ENCODE results near the gene G2E3.
"Not testable (repeated sequence)": the region's sequence is repeated elsewhere in the genome, so short reads cannot be mapped to it uniquely, and the experiment has no call there.

Gene G2E3

DNA sequence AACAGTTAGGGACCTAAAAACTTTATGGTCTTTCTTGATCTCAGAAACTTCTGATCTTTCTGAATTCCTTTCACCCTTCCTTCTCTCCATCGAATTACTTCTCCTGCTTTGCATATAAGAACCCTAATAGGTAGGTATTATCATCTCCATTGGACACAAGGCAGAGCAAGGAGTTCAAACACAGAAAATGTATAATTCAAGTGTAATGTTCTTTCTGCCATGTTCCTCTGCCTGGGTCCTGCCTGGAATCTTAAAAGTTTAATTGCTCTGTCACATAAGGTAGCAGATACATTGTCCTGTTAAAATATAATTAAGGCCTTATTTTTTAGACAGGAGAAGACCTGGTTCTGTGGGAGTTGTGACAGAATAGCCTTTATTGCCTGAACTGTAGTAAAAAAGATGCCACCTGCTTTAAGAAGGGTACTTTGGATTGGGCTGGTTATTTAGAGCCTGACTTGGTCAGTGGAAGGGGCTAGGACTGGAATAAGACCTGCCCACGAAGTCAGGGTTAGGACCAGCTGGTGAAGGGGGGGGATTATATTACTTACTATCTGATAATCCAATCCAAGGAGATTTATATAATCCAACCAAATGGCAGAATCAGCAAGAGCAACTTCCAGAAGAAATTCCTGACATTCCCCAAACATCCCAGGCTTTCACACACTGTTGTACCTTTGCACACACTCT is 10.4 kb downstream of the G2E3 start:
- Histone ChIP-seq H3K9me3 (ENCODE audit: low read depth, low read length) (peaks cover 18% of the 10 kb centered on the region), H3K4me3 (no peak overlapping the region), H3K9ac (ENCODE audit: insufficient read length) (no peak overlapping the region), H3K27ac (no peak overlapping the region), H3K36me3 (ENCODE audit: insufficient read depth, low read length) (peaks cover 34% of the 10 kb centered on the region)
- no peak for DNase-seq (ENCODE audit: low read depth, low spot score)
- no peak for TF ChIP-seq FOXP2 (optimal IDR thresholded peaks at IDR 0.05; ENCODE audit: control extremely low read depth, extremely low read length, insufficient read depth)
- TF ChIP-seq EZH2 (IDR thresholded peaks at IDR 0.05), result no peak
- TF ChIP-seq POLR2AphosphoS5 (IDR thresholded peaks at IDR 0.05; ENCODE audit: borderline replicate concordance, low read depth, low read length), result no peak

DNA sequence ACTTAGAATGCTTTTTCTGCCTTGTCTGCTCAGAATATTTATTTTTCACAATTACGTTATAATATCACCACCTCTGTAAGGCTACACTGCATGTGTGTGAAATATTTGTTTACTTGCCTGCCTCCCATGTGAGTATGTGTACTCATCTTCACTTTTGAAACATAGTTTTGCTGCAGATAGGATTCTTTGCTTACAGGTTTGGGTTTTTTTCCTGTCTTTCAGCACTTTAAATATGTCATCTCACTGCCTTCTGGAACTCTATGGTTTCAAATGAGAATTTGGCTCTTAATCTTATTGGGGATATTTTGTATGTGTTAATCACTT is 10.9 kb downstream of the G2E3 start:
- H3K9me3 ChIP-seq (ENCODE audit: low read depth, low read length), result peaks cover 18% of the 10 kb centered on the region
- TF ChIP-seq POLR2AphosphoS5 (IDR thresholded peaks at IDR 0.05; ENCODE audit: borderline replicate concordance, low read depth, low read length) (no peak), FOXP2 (optimal IDR thresholded peaks at IDR 0.05; ENCODE audit: control extremely low read depth, extremely low read length, insufficient read depth) (no peak), EZH2 (IDR thresholded peaks at IDR 0.05) (no peak)
- DNase-seq (ENCODE audit: low read depth, low spot score), result no peak
- peaks cover 32% of the 10 kb centered on the region for H3K36me3 ChIP-seq (ENCODE audit: insufficient read depth, low read length)
- H3K9ac ChIP-seq (ENCODE audit: insufficient read length), result no peak overlapping the region
- no peak overlapping the region for H3K27ac ChIP-seq
- no peak overlapping the region for H3K4me3 ChIP-seq

DNA sequence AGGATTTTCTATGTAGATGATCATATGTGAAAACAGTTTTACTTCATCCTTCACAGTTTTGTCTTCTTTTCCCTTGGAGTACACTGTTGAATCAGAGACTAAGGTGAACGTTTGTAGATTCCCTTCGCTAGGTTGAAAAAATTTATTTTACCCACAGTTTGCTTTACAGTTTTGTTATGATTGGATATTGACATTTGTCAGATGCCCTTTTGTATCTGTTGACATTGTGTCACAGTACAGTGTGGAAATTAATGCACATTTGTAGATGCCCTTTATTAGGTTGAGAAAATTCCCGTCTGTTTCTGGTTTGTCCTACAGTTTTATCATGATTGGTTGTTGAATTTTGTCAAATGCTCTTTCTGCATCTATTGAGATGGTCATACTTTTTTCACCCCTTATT is 13.3 kb downstream of the G2E3 start:
- no peak for DNase-seq (ENCODE audit: low read depth, low spot score)
- Histone ChIP-seq H3K9me3 (ENCODE audit: low read depth, low read length) (peaks cover 14% of the 10 kb centered on the region), H3K9ac (ENCODE audit: insufficient read length) (no peak overlapping the region), H3K4me3 (no peak overlapping the region), H3K27ac (no peak overlapping the region), H3K36me3 (ENCODE audit: insufficient read depth, low read length) (peaks cover 22% of the 10 kb centered on the region)
- TF ChIP-seq POLR2AphosphoS5 (IDR thresholded peaks at IDR 0.05; ENCODE audit: borderline replicate concordance, low read depth, low read length) (no peak), FOXP2 (optimal IDR thresholded peaks at IDR 0.05; ENCODE audit: control extremely low read depth, extremely low read length, insufficient read depth) (no peak), EZH2 (IDR thresholded peaks at IDR 0.05) (no peak)

DNA sequence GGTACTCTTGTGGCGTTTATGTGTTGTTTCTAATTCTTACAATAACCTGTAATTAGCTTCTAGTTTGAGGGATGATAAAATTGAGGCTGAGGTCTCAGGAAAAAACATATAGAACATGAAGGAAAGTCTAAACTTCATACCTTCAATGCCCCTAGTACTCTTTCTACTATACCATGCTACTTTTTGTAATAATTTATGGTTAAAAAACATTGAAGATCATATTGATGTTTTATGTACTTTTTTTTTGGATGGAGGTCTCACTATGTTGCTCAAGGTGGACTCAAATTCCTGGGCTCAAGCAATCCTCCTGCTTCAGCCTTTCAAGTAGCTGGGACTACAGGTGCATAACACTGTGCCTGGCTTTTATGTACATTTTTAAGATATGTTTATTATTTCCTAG is 13.8 kb downstream of the G2E3 start:
- TF ChIP-seq FOXP2 (optimal IDR thresholded peaks at IDR 0.05; ENCODE audit: control extremely low read depth, extremely low read length, insufficient read depth) (no peak), EZH2 (IDR thresholded peaks at IDR 0.05) (no peak), POLR2AphosphoS5 (IDR thresholded peaks at IDR 0.05; ENCODE audit: borderline replicate concordance, low read depth, low read length) (no peak)
- peaks cover 11% of the 10 kb centered on the region for H3K9me3 ChIP-seq (ENCODE audit: low read depth, low read length)
- DNase-seq (ENCODE audit: low read depth, low spot score), result no peak
- no peak overlapping the region for H3K4me3 ChIP-seq
- no peak overlapping the region for H3K9ac ChIP-seq (ENCODE audit: insufficient read length)
- H3K36me3 ChIP-seq (ENCODE audit: insufficient read depth, low read length), result peaks cover 19% of the 10 kb centered on the region
- no peak overlapping the region for H3K27ac ChIP-seq

DNA sequence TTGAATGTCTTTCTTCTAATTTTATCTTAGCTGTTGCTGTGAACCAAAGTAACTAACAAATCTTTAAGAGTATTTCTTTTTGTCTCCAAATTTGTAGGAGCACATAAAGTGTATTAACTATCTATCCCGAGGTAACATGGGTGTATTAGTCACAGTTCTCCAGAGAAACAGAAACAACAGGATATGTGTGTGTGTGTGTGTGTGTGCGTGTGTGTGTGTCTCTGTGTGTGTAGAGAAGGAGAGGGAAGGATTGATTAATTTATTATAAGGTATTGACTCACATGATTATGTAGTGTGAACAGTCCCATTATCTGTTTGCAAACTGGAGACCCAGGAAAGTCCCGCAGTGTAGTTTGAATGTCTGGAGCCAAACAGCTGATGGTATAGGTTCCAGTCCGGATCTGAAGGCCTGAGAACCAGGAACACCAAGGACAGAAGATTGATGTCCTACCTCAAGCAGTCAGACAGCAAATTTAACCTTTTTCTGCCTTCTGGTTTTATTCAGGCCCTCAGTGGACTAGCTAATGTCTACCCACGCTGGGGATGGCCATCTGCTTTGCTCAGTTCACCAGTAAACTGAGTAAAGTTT is 14.4 kb downstream of the G2E3 start:
- Histone ChIP-seq H3K36me3 (ENCODE audit: insufficient read depth, low read length) (peaks cover 21% of the 10 kb centered on the region), H3K4me3 (no peak overlapping the region), H3K9me3 (ENCODE audit: low read depth, low read length) (peaks cover 10% of the 10 kb centered on the region), H3K27ac (no peak overlapping the region), H3K9ac (ENCODE audit: insufficient read length) (no peak overlapping the region)
- no peak for DNase-seq (ENCODE audit: low read depth, low spot score)
- TF ChIP-seq FOXP2 (optimal IDR thresholded peaks at IDR 0.05; ENCODE audit: control extremely low read depth, extremely low read length, insufficient read depth) (no peak), EZH2 (IDR thresholded peaks at IDR 0.05) (no peak), POLR2AphosphoS5 (IDR thresholded peaks at IDR 0.05; ENCODE audit: borderline replicate concordance, low read depth, low read length) (no peak)

DNA sequence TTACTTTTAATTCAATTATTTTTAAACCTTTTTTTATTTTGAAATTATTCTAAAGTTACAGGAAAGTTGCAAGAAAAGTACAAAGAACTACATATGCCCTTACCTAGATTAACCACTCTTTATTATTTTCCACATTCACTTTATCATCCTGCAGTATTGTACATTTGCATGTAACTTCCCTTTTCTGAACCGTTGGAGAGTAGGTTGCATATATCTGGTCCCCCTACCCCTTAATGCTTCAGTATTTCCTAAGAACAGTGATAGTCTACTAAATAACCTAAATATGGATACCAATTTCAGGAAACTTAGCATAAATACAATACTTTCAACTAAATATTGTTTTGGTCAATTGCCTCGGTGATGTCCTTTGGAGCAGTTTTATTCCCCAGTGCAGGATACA is 15.0 kb downstream of the G2E3 start:
- Histone ChIP-seq H3K27ac (no peak overlapping the region), H3K9me3 (ENCODE audit: low read depth, low read length) (peaks cover 7% of the 10 kb centered on the region), H3K4me3 (no peak overlapping the region), H3K36me3 (ENCODE audit: insufficient read depth, low read length) (peaks cover 24% of the 10 kb centered on the region), H3K9ac (ENCODE audit: insufficient read length) (no peak overlapping the region)
- no peak for DNase-seq (ENCODE audit: low read depth, low spot score)
- TF ChIP-seq POLR2AphosphoS5 (IDR thresholded peaks at IDR 0.05; ENCODE audit: borderline replicate concordance, low read depth, low read length) (no peak), FOXP2 (optimal IDR thresholded peaks at IDR 0.05; ENCODE audit: control extremely low read depth, extremely low read length, insufficient read depth) (no peak), EZH2 (IDR thresholded peaks at IDR 0.05) (no peak)

DNA sequence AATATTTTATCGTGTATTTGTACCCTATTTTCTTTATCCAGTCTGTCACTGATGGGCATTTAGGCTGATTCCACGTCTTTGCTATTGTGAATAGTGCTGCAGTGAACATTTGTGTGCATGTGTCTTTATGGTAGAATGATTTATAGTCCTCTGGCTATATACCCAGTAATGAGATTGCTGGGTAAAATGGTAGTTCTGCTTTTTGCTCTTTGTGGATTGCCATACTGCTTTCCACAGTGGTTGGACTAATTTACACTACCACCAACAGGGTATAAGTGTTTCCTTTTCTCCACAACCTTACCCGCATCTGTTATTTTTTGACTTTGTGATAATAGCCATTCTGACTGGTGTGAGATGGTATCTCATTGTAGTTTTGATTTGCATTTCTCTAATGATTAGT is 15.8 kb downstream of the G2E3 start:
- H3K9me3 ChIP-seq (ENCODE audit: low read depth, low read length); H3K4me3 ChIP-seq; H3K9ac ChIP-seq (ENCODE audit: insufficient read length); H3K27ac ChIP-seq; DNase-seq (ENCODE audit: low read depth, low spot score): not testable (repeated sequence)
- peaks cover 25% of the 10 kb centered on the region for H3K36me3 ChIP-seq (ENCODE audit: insufficient read depth, low read length)

DNA sequence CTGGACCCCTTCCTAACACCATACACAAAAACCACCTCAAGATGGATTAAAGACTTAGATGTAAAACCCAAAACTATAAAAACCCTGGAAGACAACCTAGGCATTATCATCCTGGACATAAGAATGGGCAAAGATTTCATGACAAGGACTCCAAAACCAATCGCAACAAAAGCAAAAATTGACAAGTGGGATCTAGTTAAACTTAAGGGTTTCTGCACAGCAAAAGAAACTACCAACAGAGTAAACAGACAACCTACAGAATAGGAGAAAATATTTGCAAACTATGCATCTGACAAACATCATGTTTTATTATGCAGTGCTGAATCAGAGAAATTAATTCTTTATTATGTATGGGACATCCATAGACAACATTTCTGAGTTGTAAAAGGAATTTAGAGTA is 17.4 kb downstream of the G2E3 start:
- not testable (repeated sequence) for H3K27ac ChIP-seq; DNase-seq (ENCODE audit: low read depth, low spot score); H3K4me3 ChIP-seq; H3K9me3 ChIP-seq (ENCODE audit: low read depth, low read length); H3K9ac ChIP-seq (ENCODE audit: insufficient read length)
- peaks cover 30% of the 10 kb centered on the region for H3K36me3 ChIP-seq (ENCODE audit: insufficient read depth, low read length)

DNA sequence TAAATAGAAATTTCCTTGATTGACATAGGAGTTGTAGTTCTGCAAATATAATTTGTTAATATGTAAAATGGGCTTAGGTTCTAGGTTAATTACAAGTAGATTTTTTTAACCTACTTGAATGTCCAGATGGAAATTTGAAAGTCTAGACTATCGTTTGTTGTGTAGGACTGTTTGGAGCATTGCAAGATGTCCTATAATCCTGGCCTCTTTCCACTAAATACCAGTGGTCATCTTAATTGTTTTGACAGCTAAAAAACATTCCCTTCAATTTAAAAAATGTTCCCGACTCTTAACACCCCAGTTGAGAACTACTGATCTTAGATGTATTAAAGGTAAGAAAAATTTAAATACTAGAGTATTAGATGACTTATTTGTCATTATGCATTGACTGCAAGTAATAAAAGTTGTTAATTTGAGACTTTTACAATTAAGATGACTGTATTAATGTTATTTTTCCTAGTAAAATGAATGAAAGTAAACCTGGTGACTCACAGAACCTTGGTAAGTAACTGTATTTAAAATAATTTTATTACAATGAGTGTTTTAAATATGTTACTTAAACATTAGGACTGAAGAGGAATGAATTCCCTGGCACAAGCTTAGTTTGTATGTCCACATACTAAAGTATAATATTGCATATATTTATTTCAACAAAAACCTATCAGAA is 21.8 kb downstream of the G2E3 start:
- no peak for DNase-seq (ENCODE audit: low read depth, low spot score)
- no peak overlapping the region for H3K9ac ChIP-seq (ENCODE audit: insufficient read length)
- no peak for TF ChIP-seq POLR2AphosphoS5 (IDR thresholded peaks at IDR 0.05; ENCODE audit: borderline replicate concordance, low read depth, low read length)
- no peak for TF ChIP-seq FOXP2 (optimal IDR thresholded peaks at IDR 0.05; ENCODE audit: control extremely low read depth, extremely low read length, insufficient read depth)
- TF ChIP-seq EZH2 (IDR thresholded peaks at IDR 0.05), result no peak

More for the DNA sequence above, 21.8 kb downstream of the G2E3 start:
- Histone ChIP-seq H3K27ac (no peak overlapping the region), H3K36me3 (ENCODE audit: insufficient read depth, low read length) (peaks cover 53% of the 10 kb centered on the region), H3K9me3 (ENCODE audit: low read depth, low read length) (peaks cover 6% of the 10 kb centered on the region; the same call in 1 of the 2 replicates), H3K4me3 (no peak overlapping the region)

Measured in SK-N-MC (cell line).